ENCODE results near the gene WBP1L. TPM values are rescaled to one million over a fixed set of nuclear protein-coding genes. Genes with fewer than 3 reads are reported as not detected.

Gene WBP1L
- polyA plus RNA-seq, 4 donors, result 15.2 to 38.8 (median 23.3) TPM

- Histone ChIP-seq H3K36me3 (ENCODE audit: control insufficient read depth in 3 of 3, insufficient read depth in 2 of 3, low read depth in 1 of 3, low read length in 3 of 3) (peaks cover 0 to 10% (median 0%) of the 10 kb centered on the region in 3 donors), H3K9me3 (ENCODE audit: control insufficient read depth in 2 of 2, insufficient read depth in 1 of 2, low read depth in 1 of 2, low read length in 1 of 2) (no peaks in the 10 kb centered on the region), H3K27me3 (ENCODE audit: control insufficient read depth in 3 of 3, insufficient read depth in 3 of 3, low read length in 3 of 3) (no peaks in the 10 kb centered on the region), H3K4me3 (ENCODE audit: low read depth in 1 of 3, low read length in 3 of 3) (peak overlapping the region in 1 of 3 donors; percentile 22), H3K27ac (ENCODE audit: low read depth in 1 of 3, low read length in 2 of 3) (peak overlapping the region in 2 of 3 donors; percentile 73 to 90), H3K4me1 (ENCODE audit: control insufficient read depth in 3 of 3, insufficient read depth in 2 of 3, low read depth in 1 of 3, low read length in 2 of 3) (peaks cover 0 to 34% (median 9%) of the 10 kb centered on the region in 3 donors)
- FAIRE-seq (no peak), DNase-seq (peak in 1 of 2 donors; percentile 57)
- 37 to 80% (median 61%) methylated on average over 17 of the region's 17 CpGs for WGBS, 3 donors
These were observed 32.4 kb downstream of the WBP1L start for GRCh38 chr10:102775935-102776669.

- peak overlapping the region in 2 of 3 donors; percentile 73 to 90 for H3K27ac ChIP-seq (ENCODE audit: low read depth in 1 of 3, low read length in 2 of 3)
- no peaks in the 10 kb centered on the region for H3K9me3 ChIP-seq (ENCODE audit: control insufficient read depth in 2 of 2, insufficient read depth in 1 of 2, low read depth in 1 of 2, low read length in 1 of 2)
- peak overlapping the region in 1 of 3 donors; percentile 22 for H3K4me3 ChIP-seq (ENCODE audit: low read depth in 1 of 3, low read length in 3 of 3)
- H3K4me1 ChIP-seq (ENCODE audit: control insufficient read depth in 3 of 3, insufficient read depth in 2 of 3, low read depth in 1 of 3, low read length in 2 of 3), result peaks cover 0 to 40% (median 12%) of the 10 kb centered on the region in 3 donors
- 25 to 65% (median 56%) methylated on average over 9 of the region's 9 CpGs for WGBS, 3 donors
- no peaks in the 10 kb centered on the region for H3K27me3 ChIP-seq (ENCODE audit: control insufficient read depth in 3 of 3, insufficient read depth in 3 of 3, low read length in 3 of 3)
- DNase-seq, result peak; percentile 32 to 74
- no peak for FAIRE-seq
- peaks cover 0 to 13% (median 0%) of the 10 kb centered on the region in 3 donors for H3K36me3 ChIP-seq (ENCODE audit: control insufficient read depth in 3 of 3, insufficient read depth in 2 of 3, low read depth in 1 of 3, low read length in 3 of 3)
These were observed 33.2 kb downstream of the WBP1L start for GRCh38 chr10:102776779-102777456.

- no peaks in the 10 kb centered on the region for H3K27me3 ChIP-seq (ENCODE audit: control insufficient read depth in 3 of 3, insufficient read depth in 3 of 3, low read length in 3 of 3)
- no peak for DNase-seq
- H3K4me1 ChIP-seq (ENCODE audit: control insufficient read depth in 3 of 3, insufficient read depth in 2 of 3, low read depth in 1 of 3, low read length in 2 of 3), result peaks cover 0 to 46% (median 12%) of the 10 kb centered on the region in 3 donors
- H3K36me3 ChIP-seq (ENCODE audit: control insufficient read depth in 3 of 3, insufficient read depth in 2 of 3, low read depth in 1 of 3, low read length in 3 of 3), result peaks cover 0 to 17% (median 0%) of the 10 kb centered on the region in 3 donors
- WGBS, 3 donors, result 77 to 92% (median 84%) methylated on average over 17 of the region's 17 CpGs
- no peak overlapping the region for H3K4me3 ChIP-seq (ENCODE audit: low read depth in 1 of 3, low read length in 3 of 3)
- H3K27ac ChIP-seq (ENCODE audit: low read depth in 1 of 3, low read length in 2 of 3), result peak overlapping the region in 1 of 3 donors; percentile 90
- FAIRE-seq, result no peak
- no peaks in the 10 kb centered on the region for H3K9me3 ChIP-seq (ENCODE audit: control insufficient read depth in 2 of 2, insufficient read depth in 1 of 2, low read depth in 1 of 2, low read length in 1 of 2)
These were observed 34.1 kb downstream of the WBP1L start for GRCh38 chr10:102777711-102778453.

- DNase-seq (no peak), FAIRE-seq (no peak)
- Histone ChIP-seq H3K36me3 (ENCODE audit: control insufficient read depth in 3 of 3, insufficient read depth in 2 of 3, low read depth in 1 of 3, low read length in 3 of 3) (peaks cover 0 to 22% (median 0%) of the 10 kb centered on the region in 3 donors), H3K9me3 (ENCODE audit: control insufficient read depth in 2 of 2, insufficient read depth in 1 of 2, low read depth in 1 of 2, low read length in 1 of 2) (peaks cover 0 to 5% of the 10 kb centered on the region in 2 donors), H3K4me3 (ENCODE audit: low read depth in 1 of 3, low read length in 3 of 3) (no peak overlapping the region), H3K27me3 (ENCODE audit: control insufficient read depth in 3 of 3, insufficient read depth in 3 of 3, low read length in 3 of 3) (no peaks in the 10 kb centered on the region), H3K27ac (ENCODE audit: low read depth in 1 of 3, low read length in 2 of 3) (no peak overlapping the region), H3K4me1 (ENCODE audit: control insufficient read depth in 3 of 3, insufficient read depth in 2 of 3, low read depth in 1 of 3, low read length in 2 of 3) (peaks cover 0 to 52% (median 14%) of the 10 kb centered on the region in 3 donors)
- 94 to 96% (median 95%) methylated on average over 2 of the region's 2 CpGs for WGBS, 3 donors
These were observed 35.0 kb downstream of the WBP1L start for GRCh38 chr10:102778781-102779180.

GRCh38 chr10:102779680-102780526 is 36.2 kb downstream of the WBP1L start:
- Histone ChIP-seq H3K9me3 (ENCODE audit: control insufficient read depth in 2 of 2, insufficient read depth in 1 of 2, low read depth in 1 of 2, low read length in 1 of 2) (peaks cover 0 to 5% of the 10 kb centered on the region in 2 donors), H3K27me3 (ENCODE audit: control insufficient read depth in 3 of 3, insufficient read depth in 3 of 3, low read length in 3 of 3) (no peaks in the 10 kb centered on the region), H3K4me3 (ENCODE audit: low read depth in 1 of 3, low read length in 3 of 3) (no peak overlapping the region), H3K36me3 (ENCODE audit: control insufficient read depth in 3 of 3, insufficient read depth in 2 of 3, low read depth in 1 of 3, low read length in 3 of 3) (peaks cover 0 to 22% (median 0%) of the 10 kb centered on the region in 3 donors), H3K27ac (ENCODE audit: low read depth in 1 of 3, low read length in 2 of 3) (no peak overlapping the region), H3K4me1 (ENCODE audit: control insufficient read depth in 3 of 3, insufficient read depth in 2 of 3, low read depth in 1 of 3, low read length in 2 of 3) (peaks cover 0 to 52% (median 15%) of the 10 kb centered on the region in 3 donors)
- no peak for DNase-seq
- FAIRE-seq, result no peak
- WGBS, 3 donors, result 83 to 92% (median 90%) methylated on average over 10 of the region's 10 CpGs

- H3K9me3 ChIP-seq (ENCODE audit: control insufficient read depth in 2 of 2, insufficient read depth in 1 of 2, low read depth in 1 of 2, low read length in 1 of 2), result peaks cover 0 to 5% of the 10 kb centered on the region in 2 donors
- H3K36me3 ChIP-seq (ENCODE audit: control insufficient read depth in 3 of 3, insufficient read depth in 2 of 3, low read depth in 1 of 3, low read length in 3 of 3), result peaks cover 0 to 22% (median 0%) of the 10 kb centered on the region in 3 donors
- FAIRE-seq (no peak), DNase-seq (no peak)
- H3K4me1 ChIP-seq (ENCODE audit: control insufficient read depth in 3 of 3, insufficient read depth in 2 of 3, low read depth in 1 of 3, low read length in 2 of 3), result peaks cover 0 to 47% (median 17%) of the 10 kb centered on the region in 3 donors
- H3K27ac ChIP-seq (ENCODE audit: low read depth in 1 of 3, low read length in 2 of 3), result peak overlapping the region in 1 of 3 donors; percentile 90
- no peaks in the 10 kb centered on the region for H3K27me3 ChIP-seq (ENCODE audit: control insufficient read depth in 3 of 3, insufficient read depth in 3 of 3, low read length in 3 of 3)
- no peak overlapping the region for H3K4me3 ChIP-seq (ENCODE audit: low read depth in 1 of 3, low read length in 3 of 3)
- WGBS, 3 donors, result 94 to 100% (median 96%) methylated on average over 1 of the region's 1 CpG
These were observed 36.7 kb downstream of the WBP1L start for GRCh38 chr10:102780527-102780808.

- Histone ChIP-seq H3K4me3 (ENCODE audit: low read depth in 1 of 3, low read length in 3 of 3) (no peak overlapping the region), H3K27me3 (ENCODE audit: control insufficient read depth in 3 of 3, insufficient read depth in 3 of 3, low read length in 3 of 3) (no peaks in the 10 kb centered on the region), H3K4me1 (ENCODE audit: control insufficient read depth in 3 of 3, insufficient read depth in 2 of 3, low read depth in 1 of 3, low read length in 2 of 3) (peaks cover 0 to 39% (median 19%) of the 10 kb centered on the region in 3 donors), H3K27ac (ENCODE audit: low read depth in 1 of 3, low read length in 2 of 3) (peak overlapping the region in 1 of 3 donors; percentile 90), H3K9me3 (ENCODE audit: control insufficient read depth in 2 of 2, insufficient read depth in 1 of 2, low read depth in 1 of 2, low read length in 1 of 2) (peaks cover 0 to 5% of the 10 kb centered on the region in 2 donors), H3K36me3 (ENCODE audit: control insufficient read depth in 3 of 3, insufficient read depth in 2 of 3, low read depth in 1 of 3, low read length in 3 of 3) (peaks cover 0 to 22% (median 0%) of the 10 kb centered on the region in 3 donors)
- 54 to 74% (median 61%) methylated on average over 8 of the region's 8 CpGs for WGBS, 3 donors
- FAIRE-seq (no peak), DNase-seq (no peak)
These were observed 37.6 kb downstream of the WBP1L start for GRCh38 chr10:102781090-102781920.
